DMS79 (cell line): ENCODE measurements around the gene STMP1.

Experiments used
- DNase-seq: peaks from one replicate; lab custom pipeline; 2025; lab: John Stamatoyannopoulos, UW

Gene STMP1

GRCh38 chr7:135719688-135720087 is 57.4 kb downstream of the STMP1 start:
- no peak for DNase-seq

DNA sequence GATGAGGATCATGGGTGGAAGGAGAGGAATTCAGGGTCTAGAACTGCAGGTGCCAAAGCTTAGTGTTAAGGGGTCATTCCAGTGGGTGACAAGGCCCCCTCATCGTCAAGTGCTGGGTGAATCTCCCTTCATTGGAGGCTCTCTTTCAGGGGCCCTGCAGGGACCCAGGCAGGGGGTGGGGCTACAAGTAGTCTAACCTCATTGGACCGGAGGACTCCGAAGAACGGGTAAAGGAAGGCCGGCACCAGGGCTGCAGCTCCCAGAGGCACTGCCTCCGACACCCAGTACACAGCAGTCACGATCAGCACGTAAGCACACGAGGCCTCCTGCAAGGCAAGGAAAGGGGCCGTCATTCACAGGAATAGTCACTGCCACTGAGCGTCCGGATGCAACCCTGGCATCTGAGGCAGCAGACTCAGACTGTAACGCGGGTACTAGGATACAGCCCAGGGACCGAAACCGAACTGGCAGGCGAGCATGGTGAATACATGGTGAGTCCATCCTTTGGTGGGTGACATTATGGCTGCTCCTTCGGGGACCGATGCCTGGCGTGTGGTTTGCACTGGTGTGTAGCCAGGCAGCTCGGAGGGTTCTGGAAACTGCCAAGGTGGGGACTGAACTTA is 59.0 kb downstream of the STMP1 start:
- no peak for DNase-seq

DNA sequence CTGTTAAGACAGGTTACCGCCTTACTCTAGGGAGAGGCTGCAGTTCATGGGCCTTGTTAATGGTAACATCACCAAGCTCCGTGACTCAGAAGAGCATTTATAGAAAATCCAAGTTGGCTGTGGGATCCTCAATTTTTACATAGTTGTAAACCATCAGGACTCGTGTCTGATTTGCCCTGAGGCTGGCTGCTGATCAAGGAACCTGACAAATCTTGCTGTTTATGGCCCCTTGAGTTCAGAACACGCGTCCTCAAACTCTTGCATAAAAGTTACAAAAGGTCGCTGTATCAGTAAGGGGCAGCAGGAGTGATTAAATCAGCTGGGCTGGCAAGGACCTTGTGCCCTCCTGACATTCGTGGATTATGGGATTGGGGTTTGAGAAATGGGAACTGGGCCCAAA is 61.1 kb downstream of the STMP1 start:
- no peak for DNase-seq
